ENCODE results near the gene PARD6B. TPM values are rescaled to one million over a fixed set of nuclear protein-coding genes. Genes with fewer than 3 reads are reported as not detected.

PARD6B gene
- total and polyA plus RNA-seq, 2 of the 13 experiments (the other 11 are each of a cell fraction or from before 2014, with no cell fraction given) = 6.9 to 22.2 TPM

GRCh38 chr20:50746138-50746940 lies 15.0 kb downstream of the PARD6B start (continued):
- TF ChIP-seq, protein P1, sequence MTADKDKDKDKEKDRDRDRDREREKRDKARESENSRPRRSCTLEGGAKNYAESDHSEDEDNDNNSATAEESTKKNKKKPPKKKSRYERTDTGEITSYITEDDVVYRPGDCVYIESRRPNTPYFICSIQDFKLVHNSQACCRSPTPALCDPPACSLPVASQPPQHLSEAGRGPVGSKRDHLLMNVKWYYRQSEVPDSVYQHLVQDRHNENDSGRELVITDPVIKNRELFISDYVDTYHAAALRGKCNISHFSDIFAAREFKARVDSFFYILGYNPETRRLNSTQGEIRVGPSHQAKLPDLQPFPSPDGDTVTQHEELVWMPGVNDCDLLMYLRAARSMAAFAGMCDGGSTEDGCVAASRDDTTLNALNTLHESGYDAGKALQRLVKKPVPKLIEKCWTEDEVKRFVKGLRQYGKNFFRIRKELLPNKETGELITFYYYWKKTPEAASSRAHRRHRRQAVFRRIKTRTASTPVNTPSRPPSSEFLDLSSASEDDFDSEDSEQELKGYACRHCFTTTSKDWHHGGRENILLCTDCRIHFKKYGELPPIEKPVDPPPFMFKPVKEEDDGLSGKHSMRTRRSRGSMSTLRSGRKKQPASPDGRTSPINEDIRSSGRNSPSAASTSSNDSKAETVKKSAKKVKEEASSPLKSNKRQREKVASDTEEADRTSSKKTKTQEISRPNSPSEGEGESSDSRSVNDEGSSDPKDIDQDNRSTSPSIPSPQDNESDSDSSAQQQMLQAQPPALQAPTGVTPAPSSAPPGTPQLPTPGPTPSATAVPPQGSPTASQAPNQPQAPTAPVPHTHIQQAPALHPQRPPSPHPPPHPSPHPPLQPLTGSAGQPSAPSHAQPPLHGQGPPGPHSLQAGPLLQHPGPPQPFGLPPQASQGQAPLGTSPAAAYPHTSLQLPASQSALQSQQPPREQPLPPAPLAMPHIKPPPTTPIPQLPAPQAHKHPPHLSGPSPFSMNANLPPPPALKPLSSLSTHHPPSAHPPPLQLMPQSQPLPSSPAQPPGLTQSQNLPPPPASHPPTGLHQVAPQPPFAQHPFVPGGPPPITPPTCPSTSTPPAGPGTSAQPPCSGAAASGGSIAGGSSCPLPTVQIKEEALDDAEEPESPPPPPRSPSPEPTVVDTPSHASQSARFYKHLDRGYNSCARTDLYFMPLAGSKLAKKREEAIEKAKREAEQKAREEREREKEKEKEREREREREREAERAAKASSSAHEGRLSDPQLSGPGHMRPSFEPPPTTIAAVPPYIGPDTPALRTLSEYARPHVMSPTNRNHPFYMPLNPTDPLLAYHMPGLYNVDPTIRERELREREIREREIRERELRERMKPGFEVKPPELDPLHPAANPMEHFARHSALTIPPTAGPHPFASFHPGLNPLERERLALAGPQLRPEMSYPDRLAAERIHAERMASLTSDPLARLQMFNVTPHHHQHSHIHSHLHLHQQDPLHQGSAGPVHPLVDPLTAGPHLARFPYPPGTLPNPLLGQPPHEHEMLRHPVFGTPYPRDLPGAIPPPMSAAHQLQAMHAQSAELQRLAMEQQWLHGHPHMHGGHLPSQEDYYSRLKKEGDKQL (CRISPR knock-in tag; IDR thresholded peaks at IDR 0.05; ENCODE audit: low read depth) = peak; percentile 36; the same call in 1 of the 2 replicates
- TF ChIP-seq SRSF4 (IDR thresholded peaks at IDR 0.05; ENCODE audit: low read depth, low read length, poor library complexity, severe bottlenecking) (no peak), ZNF775 (CRISPR knock-in tag; IDR thresholded peaks at IDR 0.05; ENCODE audit: borderline replicate concordance) (no peak), KAT7 (CRISPR knock-in tag; IDR thresholded peaks at IDR 0.05; ENCODE audit: borderline replicate concordance) (no peak; the same call in 1 of the 2 replicates), ZBTB21 (CRISPR knock-in tag; IDR thresholded peaks at IDR 0.05) (no peak), MLLT10 (CRISPR knock-in tag; IDR thresholded peaks at IDR 0.05) (no peak), CCAR2 (optimal IDR thresholded peaks at IDR 0.05; ENCODE audit: low read depth, low read length) (no peak), TMF1 (CRISPR knock-in tag; IDR thresholded peaks at IDR 0.05; ENCODE audit: low read depth) (no peak), ZNF451 (CRISPR knock-in tag; IDR thresholded peaks at IDR 0.05) (0 out of 2 replicates have a peak, but pooled peaks have one; percentile 42), REXO4 (CRISPR knock-in tag; IDR thresholded peaks at IDR 0.05; ENCODE audit: borderline replicate concordance) (no peak), THRA (CRISPR knock-in tag; IDR thresholded peaks at IDR 0.05; ENCODE audit: borderline replicate concordance) (peak; percentile 48; the same call in 1 of the 2 replicates), MXI1 (IDR thresholded peaks at IDR 0.05; ENCODE audit: borderline replicate concordance, low read depth, low read length) (peak; percentile 54; the same call in 1 of the 3 replicates), ZNF557 (CRISPR knock-in tag; IDR thresholded peaks at IDR 0.05) (no peak), PAWR (CRISPR knock-in tag; IDR thresholded peaks at IDR 0.05; ENCODE audit: borderline replicate concordance) (no peak), ZNF615 (CRISPR knock-in tag; IDR thresholded peaks at IDR 0.05; ENCODE audit: borderline replicate concordance) (peak; percentile 54; the same call in 1 of the 2 replicates), ZNF431 (CRISPR knock-in tag; IDR thresholded peaks at IDR 0.05; ENCODE audit: borderline replicate concordance, low read depth) (no peak), ZNF546 (CRISPR knock-in tag; conservative IDR thresholded peaks at IDR 0.05) (no peak), RXRB (CRISPR knock-in tag; IDR thresholded peaks at IDR 0.05; ENCODE audit: borderline replicate concordance) (peak; percentile 95), SMYD3 (CRISPR knock-in tag; IDR thresholded peaks at IDR 0.05) (no peak), SCMH1 (CRISPR knock-in tag; IDR thresholded peaks at IDR 0.05; ENCODE audit: borderline replicate concordance) (no peak), KLF6 (CRISPR knock-in tag; IDR thresholded peaks at IDR 0.05) (no peak), ZNF704 (CRISPR knock-in tag; IDR thresholded peaks at IDR 0.05; ENCODE audit: borderline replicate concordance) (no peak; the same call in 1 of the 2 replicates)

Data from HepG2 (cell line).